Measurements from ENCODE around the gene PLA2G6.

DNA sequence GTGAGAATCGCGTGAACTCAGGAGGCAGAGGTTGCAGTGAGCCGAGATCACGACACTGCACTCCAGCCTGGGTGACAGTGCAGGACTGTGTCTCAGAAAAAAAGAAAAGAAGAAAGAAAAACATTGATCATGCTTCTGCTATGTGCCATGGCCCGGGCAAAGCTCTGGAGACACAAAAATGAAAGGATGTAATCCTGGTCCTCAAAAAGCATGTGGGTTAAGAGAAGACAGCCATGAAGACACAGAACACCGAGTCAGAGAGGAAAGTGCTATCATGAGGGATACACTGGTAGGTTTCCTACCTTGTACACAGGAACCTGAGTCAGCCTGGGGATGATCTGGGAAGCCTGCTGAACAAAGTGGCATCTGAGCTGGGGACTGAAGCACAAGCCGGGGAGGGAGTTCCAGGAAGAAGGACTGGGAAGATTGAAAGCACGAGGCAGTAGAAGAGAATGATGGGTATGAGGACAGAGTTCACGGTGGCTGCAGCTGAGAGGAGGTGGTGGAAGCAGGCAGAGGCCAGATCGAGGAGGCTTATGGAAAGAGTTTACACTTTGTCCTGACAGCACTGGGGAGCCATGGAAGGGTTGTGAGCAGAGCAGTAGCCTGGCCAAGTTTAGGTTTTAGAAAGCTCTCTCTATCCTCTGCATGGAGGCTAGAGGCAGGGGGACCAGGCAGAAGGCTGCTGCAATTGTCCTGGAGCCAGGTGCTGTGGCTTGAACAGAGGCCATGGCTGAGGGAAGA is 10.3 kb upstream of the PLA2G6 start:
- TF ChIP-seq CTCF (IDR thresholded peaks at IDR 0.05) = no peak
- no peak for TF ChIP-seq POLR2A (IDR thresholded peaks at IDR 0.05)

All from esophagus squamous epithelium (tissue), 4 donors.